SK-N-MC (cell line): ENCODE results near the gene MYO5B.

Experiments
- FOXP2 ChIP-seq: optimal IDR thresholded peaks from 2 replicates; pipeline ENCODE3; 2011; ENCODE audit warnings: mild to moderate bottlenecking, moderate library complexity; ENCODE audit not compliant: insufficient read depth; ENCODE audit errors: extremely low read length, control extremely low read depth
- POLR2AphosphoS5 ChIP-seq: IDR thresholded peaks from 2 replicates; pipeline ENCODE4 v1.6.1; 2012; ENCODE audit warnings: mild to moderate bottlenecking, low read depth, low read length, borderline replicate concordance

- TF ChIP-seq POLR2AphosphoS5 (no peak), FOXP2 (no peak)
Measured at GRCh38 chr18:50006470-50007046, 188.4 kb downstream of the MYO5B start.
